ENCODE measurements around the gene GSDMA.
A peak's percentile ranks its signal among the peaks of the same experiment; 100 is the strongest.

GSDMA gene

DNA sequence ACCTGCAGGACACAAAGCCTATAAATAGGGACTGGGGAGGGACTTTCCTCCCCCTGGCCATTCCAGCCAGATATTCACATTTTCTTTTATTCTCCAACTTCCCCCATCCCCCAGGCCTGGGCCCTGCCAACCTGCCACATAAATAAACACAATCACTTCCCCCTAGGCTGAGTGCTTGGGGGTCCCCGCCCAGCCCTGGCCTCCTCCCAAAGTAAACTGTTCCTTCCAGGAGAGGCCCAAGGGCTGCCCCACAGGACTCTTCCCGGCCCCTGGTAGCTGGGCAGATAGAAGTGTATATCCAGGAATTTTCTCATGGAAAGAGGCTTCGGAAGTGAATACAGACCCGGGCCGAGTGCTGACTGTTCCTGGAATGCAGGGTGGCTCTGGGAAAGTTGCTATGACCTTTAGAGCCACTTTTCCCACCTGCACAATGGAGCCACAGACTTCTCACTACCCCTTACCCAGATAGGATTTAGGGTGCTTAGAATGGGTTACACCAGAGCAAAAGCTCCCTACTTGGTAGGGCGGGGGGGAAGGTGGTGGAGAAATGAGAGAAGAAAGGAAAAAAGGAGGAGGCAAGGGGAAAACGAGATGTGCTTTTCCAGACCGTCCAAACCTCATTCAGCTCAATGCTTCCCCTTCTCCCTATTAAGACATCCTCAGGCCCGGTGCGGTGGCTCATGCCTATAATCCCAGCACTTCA lies 60.9 kb downstream of the GSDMA start:
- no peak for DNase-seq

DNA sequence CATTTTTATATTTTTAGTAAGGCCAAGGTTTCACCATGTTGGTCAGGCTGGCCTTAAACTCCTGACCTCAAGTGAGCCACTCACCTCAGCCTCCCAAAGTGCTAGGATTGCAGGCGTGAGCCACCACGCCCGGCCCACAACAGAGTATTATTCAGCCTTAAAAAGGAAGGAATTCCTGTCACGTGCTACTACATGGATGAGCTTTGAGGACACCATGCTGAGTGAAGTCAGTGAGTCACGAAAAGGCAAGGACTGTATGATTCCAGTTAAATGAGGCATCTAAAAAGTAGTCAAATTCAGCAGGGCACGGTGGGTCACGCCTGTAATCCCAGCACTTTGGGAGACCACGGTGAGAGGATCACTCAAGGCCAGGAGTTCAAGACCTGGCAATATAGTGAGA lies 62.1 kb downstream of the GSDMA start:
- DNase-seq, result no peak

- DNase-seq, result no peak
These were observed 62.8 kb downstream of the GSDMA start for GRCh38 chr17:40025559-40025958.

- DNase-seq, result no peak
These were observed 63.4 kb downstream of the GSDMA start for GRCh38 chr17:40025991-40026815.

DNA sequence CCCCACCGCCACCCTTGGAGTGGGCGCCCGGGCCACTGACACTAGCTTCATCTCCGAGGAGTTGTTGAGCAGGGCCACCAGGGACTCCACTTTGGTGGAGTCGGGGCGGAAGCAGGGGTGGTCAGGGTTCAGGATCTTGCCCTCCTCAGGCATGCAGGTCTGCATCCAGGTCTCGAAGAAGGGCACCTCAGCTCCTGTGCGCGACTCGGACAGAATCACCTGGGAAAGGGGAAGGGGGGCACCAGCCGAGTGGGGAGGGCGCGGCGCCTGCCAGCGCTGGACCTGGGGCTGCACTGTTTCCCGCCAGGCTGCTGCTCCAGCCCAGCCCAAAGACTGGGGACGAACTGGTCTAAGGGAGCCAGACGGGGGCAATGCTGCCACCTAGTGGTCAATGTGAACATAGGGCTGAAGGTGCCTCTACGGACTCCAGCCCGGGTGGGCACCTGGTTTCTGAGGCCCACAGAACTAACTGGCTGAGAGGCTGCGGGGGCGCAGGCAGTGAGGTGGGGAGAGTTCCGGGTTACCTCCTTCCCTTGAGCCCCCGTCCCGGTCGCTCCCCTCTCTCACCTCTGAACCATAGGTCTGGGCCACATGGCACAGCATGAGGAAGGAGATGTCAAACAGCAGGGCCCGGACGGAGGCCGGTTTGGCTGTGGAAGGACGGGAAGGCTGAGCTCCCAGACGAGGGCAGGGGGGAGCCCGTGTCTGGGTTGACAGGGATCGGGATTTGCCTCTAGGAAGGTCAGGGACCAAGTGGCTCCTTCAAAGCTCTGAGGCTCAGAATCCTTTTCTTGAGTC lies 64.2 kb downstream of the GSDMA start:
- DNase-seq, result peak; percentile 66 to 77
